Stimulated activated CD8-positive, alpha-beta memory T cell treated with anti-CD3 and anti-CD28 coated beads, Interleukin-12 subunit alpha, Interleukin-12 subunit beta, amount 100 ng/mL, for 24 hours (primary cell): Measurements from ENCODE around the gene GALNT17.
"Not testable (repeated sequence)": the region's sequence is repeated elsewhere in the genome, so short reads cannot be mapped to it uniquely, and the experiment has no call there.

Source experiments
- DNase-seq: peaks from one replicate; pipeline ENCODE4 v3.0.0-alpha.2; 2020; ENCODE audit errors: extremely low read depth

Gene GALNT17

GRCh38 chr7:71560354-71560995 is 428.5 kb downstream of the GALNT17 start:
- DNase-seq, result no peak

GRCh38 chr7:71563276-71563675 is 431.3 kb downstream of the GALNT17 start:
- no peak for DNase-seq

- DNase-seq, result no peak
Observed at GRCh38 chr7:71566376-71566775, 434.4 kb downstream of the GALNT17 start.

- no peak for DNase-seq
Observed at GRCh38 chr7:71566991-71567390, 435.0 kb downstream of the GALNT17 start.

- no peak for DNase-seq
Observed at GRCh38 chr7:71574153-71574860, 442.4 kb downstream of the GALNT17 start.

GRCh38 chr7:71580027-71580426 is 448.1 kb downstream of the GALNT17 start:
- no peak for DNase-seq

- no peak for DNase-seq
Observed at GRCh38 chr7:71584256-71584655, 452.3 kb downstream of the GALNT17 start.

- no peak for DNase-seq
Observed at GRCh38 chr7:71591876-71592275, 459.9 kb downstream of the GALNT17 start.

GRCh38 chr7:71592388-71592787 is 460.4 kb downstream of the GALNT17 start:
- not testable (repeated sequence) for DNase-seq

- no peak for DNase-seq
Observed at GRCh38 chr7:71594736-71595135, 462.8 kb downstream of the GALNT17 start.

- no peak for DNase-seq
Observed at GRCh38 chr7:71595176-71595575, 463.2 kb downstream of the GALNT17 start.

- no peak for DNase-seq
Observed at GRCh38 chr7:71598553-71598952, 466.6 kb downstream of the GALNT17 start.

GRCh38 chr7:71601851-71602250 is 469.9 kb downstream of the GALNT17 start:
- DNase-seq, result no peak

GRCh38 chr7:71604818-71605414 is 473.0 kb downstream of the GALNT17 start:
- no peak for DNase-seq

- DNase-seq, result no peak
Observed at GRCh38 chr7:71611986-71612385, 480.0 kb downstream of the GALNT17 start.

GRCh38 chr7:71612911-71613310 is 481.0 kb downstream of the GALNT17 start:
- DNase-seq, result no peak

- DNase-seq, result no peak
Observed at GRCh38 chr7:71613313-71613712, 481.4 kb downstream of the GALNT17 start.

GRCh38 chr7:71615017-71615416 is 483.1 kb downstream of the GALNT17 start:
- no peak for DNase-seq

- DNase-seq, result no peak
Observed at GRCh38 chr7:71616217-71616616, 484.3 kb downstream of the GALNT17 start.

GRCh38 chr7:71618278-71618677 is 486.3 kb downstream of the GALNT17 start:
- no peak for DNase-seq

GRCh38 chr7:71625545-71625944 is 493.6 kb downstream of the GALNT17 start:
- no peak for DNase-seq

GRCh38 chr7:71626206-71626605 is 494.3 kb downstream of the GALNT17 start:
- DNase-seq, result no peak

- DNase-seq, result no peak
Observed at GRCh38 chr7:71627651-71628050, 495.7 kb downstream of the GALNT17 start.
